KG1 (cell line): ENCODE results near the gene CCDC28A.

Experiments
- DNase-seq: peaks from one replicate; lab custom pipeline; 2025; lab: John Stamatoyannopoulos, UW

Gene CCDC28A

DNA sequence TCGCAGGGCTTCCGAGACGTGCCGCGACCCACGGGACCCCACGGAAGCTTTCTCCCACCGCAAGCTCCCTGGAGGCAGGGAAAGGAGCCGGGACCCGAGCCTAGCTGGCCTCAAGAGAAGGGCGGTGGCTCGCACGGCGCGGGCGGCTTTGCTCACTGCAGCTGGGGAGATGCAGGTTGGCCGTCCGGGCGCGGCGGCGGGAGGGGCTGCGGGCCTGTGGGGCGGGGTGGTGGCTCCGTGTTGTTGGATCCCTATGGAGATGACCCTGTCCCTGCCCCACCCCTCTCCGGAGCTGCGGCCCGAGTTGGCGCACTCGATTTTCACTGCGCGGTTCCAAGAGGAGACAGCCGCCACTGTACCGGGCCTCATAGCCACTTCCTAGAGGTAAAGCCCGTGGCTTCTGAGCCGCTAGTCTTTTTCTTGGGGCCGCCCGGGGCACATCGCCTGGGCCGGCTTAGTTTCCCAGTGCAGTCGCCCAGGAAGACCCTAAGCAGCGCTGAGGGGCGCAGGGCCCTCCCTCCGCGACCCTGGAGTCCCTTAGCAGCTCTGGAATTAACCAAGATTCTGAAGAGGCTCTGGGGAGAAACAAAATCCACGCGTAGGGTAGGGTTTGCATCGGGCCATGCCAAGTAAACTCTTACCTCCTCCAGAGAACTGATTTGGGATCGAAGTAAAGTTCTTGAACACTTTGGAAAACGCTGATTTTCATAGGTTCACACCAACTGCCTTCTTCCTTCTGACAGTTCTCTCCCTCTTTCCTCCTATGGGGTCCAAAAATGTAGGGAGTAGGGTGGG, 22.4 kb downstream of the CCDC28A start, which contains the start of gene ECT2L:
ECT2L (plus strand) TSS at position 279 of the 795 bp plus-strand sequence. CDS start 17,188 bp downstream, outside the sequence.
- DNase-seq = no peak

DNA sequence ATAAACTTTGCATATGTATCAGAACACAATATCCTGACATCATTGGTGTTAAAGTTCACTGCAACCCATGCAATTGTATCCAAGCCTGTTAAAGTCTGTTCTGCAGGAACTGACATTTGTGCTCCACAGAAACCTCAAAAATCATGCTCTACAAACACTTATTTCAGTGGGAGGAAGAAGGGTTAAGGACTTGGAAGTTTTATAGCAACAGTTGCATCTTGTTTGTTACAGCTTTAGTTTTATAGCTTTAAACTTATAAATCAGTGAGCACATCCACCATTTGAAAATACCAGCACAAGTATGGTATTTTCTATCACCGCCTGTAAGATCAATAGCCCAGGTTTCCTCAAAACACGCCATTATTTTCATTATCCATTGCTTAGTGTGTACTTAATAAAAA, 23.2 kb downstream of the CCDC28A start:
- no peak for DNase-seq

DNA sequence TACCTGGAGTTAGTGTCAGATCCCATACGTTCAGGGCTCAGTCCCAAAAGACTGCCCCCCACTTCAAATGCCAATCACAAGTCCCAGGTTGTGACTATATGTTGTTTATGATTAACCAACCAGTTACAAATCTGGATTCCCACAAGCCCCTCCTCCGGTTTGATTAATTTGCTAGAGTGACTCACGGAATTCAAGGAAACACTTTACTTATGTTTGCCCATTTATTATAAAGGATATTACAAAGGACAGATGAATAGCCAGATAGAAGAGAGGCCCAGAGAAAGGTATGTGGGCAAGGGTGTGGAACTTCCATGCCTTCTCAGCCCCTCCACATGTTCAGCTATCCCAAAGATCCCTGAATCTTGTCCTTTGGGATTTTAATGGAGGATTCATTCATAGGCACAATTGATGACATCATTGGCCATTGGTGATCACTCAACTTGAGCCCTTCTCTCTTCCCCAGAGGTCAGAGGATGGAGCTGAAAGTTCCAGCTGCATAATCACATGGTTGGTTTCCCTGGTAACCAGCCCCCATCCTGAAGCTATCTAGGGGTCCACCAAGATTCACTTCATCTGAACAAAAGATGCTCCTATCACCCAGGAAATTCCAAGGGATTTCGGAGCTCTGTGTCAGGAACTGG, 24.4 kb downstream of the CCDC28A start:
- no peak for DNase-seq

DNA sequence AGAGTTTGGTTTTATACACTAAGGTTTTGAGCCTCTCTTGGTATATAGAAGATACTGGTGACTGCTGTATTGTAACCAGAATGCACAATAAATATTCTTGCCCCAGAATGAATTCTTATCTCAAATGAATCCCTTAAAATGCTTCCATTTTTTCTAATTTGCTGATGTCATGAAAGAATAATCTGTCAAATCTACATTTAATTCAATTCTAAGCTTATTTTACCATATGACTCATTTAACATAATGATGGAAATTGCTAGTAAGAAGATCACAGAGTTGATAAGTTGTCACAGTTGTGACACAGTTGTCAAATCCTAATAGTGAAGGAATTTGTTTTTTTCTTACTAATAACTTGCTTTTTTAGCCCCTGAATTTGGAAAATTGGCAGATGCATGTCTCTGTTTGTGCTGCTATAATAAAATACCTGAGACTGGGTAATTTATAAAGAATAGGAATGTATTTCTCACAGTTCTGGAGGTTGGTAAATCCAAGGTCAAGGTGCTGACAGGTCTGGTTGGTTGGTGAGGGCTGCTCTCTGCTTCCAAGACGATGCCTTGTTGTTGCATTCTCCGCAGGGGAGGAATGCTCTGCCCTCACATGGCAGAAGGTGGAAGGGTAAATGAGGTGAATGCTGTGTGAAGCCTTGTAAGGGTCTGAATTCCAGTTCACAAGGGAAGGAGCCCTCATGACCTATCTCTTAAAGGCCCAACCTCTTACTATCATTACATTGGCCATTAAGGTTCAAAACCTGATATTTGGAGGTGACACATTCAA, 27.0 kb downstream of the CCDC28A start:
- no peak for DNase-seq

DNA sequence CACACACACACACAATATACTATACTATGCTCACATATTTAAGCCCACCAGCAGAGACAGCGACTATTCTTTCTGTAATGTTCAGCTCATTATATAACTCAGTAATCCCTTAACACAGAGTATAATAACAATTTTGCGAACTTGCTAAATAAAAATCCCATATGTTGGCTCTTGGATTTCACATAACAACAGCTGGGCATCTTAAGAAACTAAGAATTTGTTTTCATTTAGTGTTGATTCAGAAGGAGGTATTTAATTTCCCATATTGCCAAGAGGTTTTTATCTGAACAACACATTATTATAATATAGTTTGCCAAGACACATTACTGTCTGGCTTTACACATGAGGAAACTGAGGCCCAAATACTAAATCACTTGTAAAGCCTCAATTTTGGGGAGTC, 29.8 kb downstream of the CCDC28A start:
- DNase-seq = no peak

DNA sequence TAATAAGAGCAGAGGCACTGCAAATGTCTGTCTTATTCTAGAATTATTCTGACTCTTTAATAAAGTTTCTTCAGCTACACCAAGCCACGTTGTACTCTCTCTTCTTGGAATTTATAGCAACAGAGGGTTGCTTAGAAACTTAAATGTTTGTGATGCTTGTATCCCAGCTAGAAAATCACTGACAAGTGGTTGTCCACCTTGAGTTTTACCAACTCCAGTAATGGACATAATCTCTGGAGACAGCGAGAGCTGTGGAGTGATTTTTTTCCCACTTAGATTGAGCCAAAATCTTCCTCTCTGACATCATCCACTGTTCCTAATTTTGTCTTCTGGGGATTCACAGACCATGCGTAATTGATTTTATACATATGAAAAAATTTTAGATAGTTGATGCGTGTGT, 30.3 kb downstream of the CCDC28A start:
- no peak for DNase-seq

DNA sequence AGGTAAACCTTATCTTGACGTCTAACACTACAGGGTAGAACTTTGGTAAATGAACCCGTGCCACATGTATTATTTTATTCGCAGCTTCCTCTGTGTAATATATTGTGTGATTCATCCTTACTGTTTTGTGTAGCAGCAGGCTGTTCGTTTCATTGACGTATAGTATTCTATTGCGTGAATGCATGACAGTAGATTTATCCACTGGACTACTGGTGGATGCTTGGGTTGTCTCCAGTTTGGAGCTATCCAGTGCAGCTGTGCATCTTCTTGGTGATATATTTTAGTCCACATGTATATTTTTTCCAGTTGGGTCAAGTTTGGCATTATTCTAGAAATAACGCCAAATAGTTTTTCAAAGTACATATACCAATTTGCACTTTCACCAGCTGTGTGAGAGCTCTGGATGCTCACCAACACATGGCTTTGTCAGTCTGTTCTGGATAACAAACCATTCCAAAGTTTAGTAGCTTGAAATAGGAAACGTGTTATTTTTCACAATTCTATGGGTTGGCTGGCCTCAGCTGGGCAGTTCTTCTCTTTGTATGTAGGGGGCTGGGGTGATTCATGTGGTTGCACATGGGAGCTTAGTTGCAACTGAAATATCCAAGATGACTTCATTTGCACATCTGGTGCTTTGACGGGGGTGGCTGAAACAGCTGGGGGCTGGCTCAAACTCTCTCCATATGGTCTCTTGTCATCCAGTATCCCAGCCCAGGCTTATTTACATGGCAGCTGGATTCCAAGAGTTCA, 31.6 kb downstream of the CCDC28A start:
- no peak for DNase-seq

DNA sequence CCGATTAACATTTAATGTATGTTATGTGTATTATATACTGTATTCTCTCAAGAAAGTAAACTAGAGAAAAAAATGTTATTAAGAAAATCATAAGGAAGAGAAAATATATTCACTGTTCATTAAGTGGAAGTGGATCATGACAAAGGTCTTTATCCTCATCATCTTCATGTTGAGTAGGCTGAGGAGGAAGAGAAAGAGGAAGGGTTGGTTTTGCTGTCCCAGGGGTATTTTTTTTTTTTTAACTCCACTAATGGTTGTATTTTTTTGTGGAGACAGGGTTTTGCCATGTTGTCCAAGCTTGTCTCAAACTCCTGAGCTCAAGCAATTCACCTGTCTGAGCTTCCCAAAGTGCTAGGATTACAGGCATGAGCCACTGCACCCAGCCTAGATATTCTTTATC, 33.3 kb downstream of the CCDC28A start:
- no peak for DNase-seq

DNA sequence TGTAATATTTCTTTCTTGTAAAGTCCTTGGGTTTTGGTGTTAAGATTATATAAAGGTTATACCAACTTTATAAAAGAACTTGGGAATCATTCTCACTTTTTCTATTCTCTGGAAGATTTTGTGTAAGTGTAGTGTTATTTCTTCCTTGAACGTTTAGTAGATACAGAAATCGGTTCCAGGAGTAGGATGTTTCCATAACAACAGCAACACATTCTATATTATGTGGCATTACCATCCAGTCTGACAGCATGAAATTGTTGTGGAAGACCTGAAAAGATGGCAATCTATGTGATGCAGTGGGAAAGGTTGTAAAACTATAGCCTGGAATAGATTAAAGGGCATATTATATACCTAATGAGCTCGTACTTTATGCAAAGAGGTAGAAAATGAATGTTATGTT, 36.1 kb downstream of the CCDC28A start:
- no peak for DNase-seq

DNA sequence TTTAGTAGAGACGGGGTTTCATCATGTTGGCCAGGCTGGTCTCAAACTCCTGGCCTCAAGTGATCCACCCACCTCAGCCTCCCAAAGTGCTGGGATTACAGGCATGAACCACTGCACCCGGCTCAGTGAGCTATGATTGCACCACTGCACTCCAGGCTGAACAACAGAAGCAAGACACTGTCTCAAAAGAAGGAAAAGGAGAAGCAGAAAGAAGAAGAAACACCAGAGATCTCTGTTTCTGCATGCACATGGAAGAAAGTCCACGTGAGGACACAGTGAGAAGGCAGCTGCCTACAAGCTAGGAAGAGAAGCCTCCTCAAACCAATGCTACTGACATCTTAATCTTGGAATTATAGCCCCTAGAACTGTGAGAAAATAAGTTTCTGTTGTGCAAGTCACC, 38.3 kb downstream of the CCDC28A start:
- no peak for DNase-seq

DNA sequence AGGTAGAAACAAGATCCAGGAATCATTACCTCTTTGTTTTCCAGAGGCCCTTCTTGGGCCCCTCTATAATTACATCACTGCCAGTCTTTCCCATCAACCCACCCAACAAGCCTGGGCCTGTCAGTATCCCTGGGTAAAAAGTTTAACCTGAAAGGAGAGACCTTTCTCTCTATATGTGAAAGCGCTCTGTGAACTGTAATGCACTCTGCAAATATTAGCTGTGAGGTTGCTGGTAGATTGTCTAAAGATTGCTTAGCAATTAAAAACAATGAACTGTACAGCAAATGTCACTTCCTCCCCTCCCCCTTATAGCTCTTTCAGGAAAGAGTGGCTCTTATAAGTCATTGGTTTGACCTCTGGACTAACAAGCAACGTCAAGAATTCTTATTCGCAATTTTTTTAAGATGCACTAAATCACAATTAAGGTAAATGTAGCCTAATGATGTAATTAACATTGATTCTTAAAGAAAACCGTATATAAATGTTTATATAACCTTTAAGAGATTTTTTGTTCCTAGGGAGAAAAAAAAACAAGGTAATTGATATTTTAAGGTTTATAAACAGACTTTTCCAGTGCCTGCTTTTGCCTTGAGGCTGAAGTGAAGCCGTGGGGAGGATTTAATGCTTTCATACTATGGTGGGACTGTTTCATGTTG, 40.7 kb downstream of the CCDC28A start:
- no peak for DNase-seq

DNA sequence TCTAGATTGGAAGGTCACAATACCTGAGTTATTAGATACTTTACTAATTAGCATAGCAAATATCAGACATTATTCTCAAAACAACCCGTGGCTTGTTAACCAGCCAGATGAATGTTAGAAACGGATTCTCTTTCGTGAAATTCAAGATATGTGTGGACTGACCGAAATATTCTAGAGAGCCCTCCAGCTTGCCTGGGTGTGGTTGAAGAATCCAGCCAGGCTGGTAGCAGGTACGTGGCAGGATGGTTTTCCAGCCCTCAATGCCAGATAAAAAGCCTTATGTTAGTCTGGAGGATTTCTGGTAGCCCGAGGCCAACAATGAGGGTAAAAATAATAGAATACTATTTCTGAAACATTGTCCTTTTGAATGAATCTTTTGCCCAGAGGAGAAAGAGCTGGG, 41.7 kb downstream of the CCDC28A start:
- no peak for DNase-seq

DNA sequence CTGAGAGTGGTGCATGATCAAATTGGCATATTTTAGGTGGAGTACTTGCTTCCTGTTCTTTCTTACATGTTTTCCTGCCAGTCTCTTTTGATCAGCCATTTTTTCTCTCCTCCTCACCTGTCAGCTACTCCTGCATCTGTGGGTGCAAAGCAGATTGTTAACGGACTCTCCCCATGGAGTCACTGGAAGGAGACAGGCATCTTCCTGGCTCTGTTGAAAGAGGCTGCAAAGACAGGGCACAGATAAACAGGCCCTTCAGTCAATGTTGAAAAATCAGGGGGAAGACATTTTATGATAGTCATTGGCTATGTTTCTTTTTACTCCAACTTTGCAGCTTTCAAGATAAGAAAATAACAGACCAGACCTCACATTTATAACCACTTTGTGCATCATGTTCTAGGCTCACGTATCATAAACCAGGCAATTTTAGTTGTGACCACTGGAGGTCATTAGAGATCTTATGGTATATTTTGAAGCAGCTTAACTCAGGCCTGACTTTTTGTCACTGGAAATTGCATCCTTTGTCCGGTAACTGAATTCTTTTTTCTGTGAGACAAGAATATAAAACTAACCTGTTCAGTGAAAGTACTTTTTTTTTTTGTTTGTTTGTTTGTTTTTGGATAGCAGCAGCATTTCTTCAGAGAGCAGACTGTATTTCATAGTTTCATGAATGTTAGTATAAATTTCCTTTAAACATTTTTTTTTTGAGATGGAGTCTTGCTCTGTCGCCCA, 42.4 kb downstream of the CCDC28A start:
- DNase-seq = peak; percentile 23

DNA sequence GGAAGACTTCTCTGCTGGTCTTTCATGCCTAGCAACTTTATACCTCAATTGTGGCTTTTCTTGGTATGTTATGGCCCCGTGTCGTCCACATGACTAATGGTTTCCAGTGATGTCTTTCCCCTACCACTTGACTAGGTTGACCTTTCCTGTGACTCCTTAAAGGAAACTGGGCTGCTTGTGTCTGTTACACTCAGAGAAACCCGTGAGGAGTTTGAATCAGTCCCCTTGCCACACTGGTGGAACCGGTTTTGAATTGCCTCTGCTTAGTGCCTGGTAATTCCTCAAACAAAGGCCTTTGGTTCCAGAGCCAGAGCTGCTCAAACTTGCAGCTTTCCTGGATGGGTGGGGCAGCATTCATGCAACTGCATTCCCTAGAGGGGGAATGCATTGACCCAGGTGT, 44.2 kb downstream of the CCDC28A start:
- no peak for DNase-seq

DNA sequence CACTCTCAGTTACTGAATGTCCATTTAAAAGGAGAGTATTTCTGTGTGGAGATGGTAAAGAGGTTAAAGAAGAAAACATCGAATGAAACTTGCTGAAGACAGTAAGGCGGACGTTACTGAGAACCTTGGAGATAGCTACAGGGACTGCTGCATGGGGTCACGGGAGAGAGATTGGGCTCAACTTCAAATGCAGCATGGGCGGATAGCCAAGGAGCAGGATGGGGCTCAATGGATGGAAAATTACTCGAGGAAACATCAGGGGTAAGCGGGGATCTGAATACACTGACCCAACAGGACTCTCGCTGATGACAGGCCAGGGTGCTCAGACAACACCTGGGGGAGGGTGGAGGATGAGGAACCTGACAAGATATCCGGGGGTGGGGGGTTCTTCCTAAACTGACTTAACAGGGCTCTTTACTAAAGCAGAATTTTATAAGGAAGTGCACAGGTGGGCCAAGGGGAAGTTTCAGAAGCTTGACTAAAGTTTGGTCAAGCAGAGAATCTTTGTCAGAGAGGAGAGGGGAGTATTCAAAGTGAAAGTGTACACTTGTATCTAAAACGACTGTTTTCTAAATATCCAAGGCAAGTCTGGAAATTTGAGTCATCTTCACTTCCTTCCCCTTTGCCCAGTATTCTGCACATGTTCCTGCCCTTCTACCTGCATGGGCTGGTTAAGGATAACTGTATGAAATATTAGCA, 45.1 kb downstream of the CCDC28A start:
- DNase-seq = no peak

DNA sequence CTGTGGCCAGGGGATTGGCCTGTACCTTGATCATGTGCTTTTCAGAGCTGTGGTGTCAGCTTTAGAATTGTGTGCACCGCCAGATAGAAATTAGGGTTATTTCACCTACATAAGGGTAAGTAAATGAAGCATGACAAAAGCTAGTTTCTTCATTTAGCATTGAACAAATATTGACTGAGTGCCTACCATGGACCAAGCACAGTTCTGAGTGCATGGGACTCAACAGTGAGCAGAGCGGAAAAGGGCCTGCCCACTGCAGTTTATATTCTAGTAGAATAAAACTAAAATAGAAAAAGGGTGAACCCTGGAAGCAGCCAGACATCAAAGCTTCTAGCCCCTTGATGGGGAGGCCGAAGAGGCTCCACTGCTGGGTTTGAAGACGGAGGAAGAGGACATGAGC, 48.0 kb downstream of the CCDC28A start:
- no peak for DNase-seq

DNA sequence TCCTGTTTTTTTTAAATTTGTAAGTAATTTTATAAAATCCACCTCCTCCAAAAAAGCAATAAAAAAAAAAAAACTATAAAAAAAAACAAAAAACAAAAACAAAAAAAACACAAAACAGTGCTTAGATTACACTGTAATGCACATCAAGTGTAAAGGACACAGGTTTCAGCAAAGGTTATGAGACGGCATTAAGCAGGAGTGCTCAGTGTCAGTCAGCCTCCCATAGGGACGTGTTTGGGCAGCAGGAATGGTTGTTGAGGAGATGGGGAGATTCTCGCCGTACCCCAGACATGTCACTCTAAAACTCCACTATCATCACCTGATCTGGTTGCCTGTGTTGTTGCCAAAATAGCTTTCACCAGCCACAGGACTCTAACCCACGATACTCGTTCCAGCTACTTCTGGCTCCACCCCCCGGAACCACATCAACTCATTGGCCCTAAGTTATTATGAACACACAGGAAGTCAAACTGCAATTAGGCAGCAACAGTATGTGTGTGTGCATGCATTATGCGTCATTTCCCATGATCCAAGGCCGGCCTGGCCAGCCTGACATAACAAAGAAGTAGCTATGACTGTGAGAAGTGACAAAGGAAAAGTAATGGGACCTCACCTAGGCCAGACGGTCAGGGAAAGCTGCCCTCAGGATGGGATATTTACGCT, 51.0 kb downstream of the CCDC28A start:
- no peak for DNase-seq

DNA sequence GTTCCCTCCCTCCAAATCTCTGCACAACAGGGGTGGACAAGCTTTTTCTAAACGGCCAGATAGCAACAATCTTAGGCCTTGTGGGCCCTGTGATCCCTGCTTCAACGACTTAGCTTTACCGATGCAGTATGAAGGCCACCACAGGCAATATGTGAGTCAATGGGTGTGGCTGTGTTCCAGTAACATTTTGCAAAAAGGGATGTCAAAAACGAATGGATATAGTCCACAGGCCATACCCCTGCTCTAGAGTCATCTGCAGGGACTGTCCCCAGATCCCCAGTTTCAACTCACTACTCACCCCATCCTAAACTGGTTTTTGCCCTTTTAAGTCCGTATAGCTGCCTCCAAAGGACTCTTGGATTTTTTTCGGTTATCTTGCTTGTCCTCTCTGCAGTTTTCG, 56.7 kb downstream of the CCDC28A start:
- DNase-seq = no peak

DNA sequence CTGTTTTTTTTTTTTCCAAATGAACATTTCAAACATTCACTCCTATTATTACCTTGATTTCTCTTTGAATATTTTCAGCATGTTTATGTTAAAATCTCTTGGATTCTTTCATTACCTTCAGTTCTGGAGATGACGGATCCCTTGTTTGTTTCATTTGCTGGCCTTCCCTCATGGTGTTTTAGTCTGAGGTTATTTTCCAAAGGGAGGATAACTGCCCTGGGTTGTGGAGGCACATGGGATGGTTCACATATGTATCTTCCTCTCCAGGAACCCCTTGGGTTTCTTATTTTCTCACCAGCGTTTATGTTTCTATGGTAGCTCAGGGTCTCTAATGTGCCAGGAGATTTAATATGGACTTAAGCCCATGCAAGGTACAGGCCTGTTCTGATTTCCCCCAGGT, 58.6 kb downstream of the CCDC28A start:
- DNase-seq = no peak
